Mucosa of gallbladder (tissue), 1 donor: ENCODE results near the gene ZNF493. TPM values are rescaled to one million over a fixed set of nuclear protein-coding genes. Genes with fewer than 3 reads are reported as not detected.
A peak's percentile ranks its signal among the peaks of the same experiment; 100 is the strongest.

Experiments used
- DNase-seq: peaks from one replicate; pipeline ENCODE4 v3.0.0-alpha.2; 2020; ENCODE audit warnings: low spot score
- total RNA-seq: library from RNA; stranded (reverse); gene quantifications from one replicate; pipeline ENCODE4 v1.2.1, GENCODE V29; 2021
- donor health status: DM: no; HTN: no; CAD: no.

Gene ZNF493
- total RNA-seq: 31.6 TPM

DNA sequence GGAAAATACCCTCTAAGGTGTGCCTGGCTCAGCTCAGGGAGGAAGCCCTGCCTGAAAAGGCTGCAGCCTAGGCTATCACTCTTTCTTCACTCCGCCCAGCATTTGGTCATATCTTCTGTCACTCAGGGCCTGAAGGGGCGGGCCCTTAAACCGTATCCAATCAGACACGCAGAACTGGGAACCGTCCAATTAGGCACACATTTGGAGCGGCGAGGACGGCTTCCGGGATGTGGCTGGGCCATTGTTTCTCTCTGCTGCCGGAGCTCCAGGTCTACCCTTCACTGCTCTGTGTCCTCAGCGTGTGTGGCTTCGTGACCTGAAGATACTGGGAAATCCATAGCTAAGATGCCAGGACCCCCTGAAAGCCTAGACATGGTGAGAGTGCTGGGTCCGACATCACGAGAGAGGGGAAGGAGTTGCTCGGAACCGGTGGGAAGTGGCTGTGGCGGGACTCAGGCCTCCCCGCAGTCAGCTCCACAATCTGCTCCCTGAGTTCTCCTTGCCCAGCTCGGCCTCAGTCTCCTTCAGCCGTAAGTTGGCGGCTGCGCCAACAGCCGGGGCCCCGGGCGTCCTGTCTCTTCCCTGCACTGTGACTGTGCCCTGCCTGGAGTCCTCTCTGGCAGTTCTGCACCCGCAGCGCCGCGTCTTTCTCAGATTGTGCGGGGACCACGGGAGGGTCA is at the start of gene ZNF493:
ZNF493 (plus strand) TSS at position 241 of the 680 bp plus-strand sequence; CDS start at position 346, 105 bp downstream.
- peak; percentile 97 for DNase-seq

DNA sequence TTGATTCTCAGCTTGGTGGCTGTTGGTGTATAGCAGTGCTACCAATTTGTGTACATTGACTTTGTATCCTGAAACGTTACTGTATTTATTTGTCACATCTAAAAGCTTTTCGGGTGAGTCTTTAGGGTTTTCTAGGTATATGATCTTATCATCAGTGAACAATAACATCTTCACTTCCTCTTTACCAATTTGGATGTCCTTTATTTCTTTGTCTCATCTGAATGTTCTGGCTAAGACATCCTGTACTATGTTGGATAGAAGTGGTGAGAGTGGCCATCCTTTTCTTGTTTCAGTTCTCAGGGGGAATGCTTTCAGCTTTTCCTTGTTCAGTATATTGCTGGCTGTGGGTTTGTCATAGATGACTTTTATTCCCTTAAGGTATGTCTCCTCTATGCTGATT is 44.1 kb upstream of the ZNF493 start:
- DNase-seq: no peak

DNA sequence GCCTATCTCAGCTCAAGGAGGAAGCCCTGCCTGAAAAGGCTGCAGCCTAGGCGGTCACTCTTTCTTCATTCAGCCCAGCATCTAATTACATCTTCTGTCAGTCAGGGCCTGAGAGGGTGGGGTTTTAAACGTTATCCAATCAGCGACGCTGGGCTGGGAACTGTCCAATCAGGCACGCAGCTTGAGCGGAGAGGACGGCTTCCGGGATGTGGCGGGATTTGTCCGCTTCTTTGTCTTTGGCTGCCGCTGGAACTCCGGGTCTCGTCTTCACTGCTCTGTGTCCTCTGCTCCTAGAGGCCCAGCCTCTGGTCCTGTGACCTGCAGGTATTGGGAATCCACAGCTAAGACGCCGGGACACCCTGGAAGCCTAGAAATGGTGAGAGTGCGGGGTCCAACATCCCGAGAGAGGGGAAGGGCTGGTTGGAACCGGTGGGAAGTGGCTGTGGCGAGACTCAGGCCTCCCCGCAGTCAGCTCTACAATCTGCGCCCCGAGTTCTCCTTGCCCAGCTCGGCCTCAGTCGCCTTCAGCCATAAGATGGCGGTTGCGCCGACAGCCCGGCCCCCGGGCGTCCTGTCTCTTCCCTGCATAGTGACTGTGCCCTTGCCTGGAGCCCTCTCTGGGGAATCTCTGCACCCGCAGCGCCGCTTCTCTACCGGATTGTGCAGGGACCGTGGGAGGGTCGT is 38.0 kb upstream of the ZNF493 start, which contains the start of gene ZNF738:
ZNF738 (plus strand) TSS at position 233 of the 684 bp plus-strand sequence; CDS start at position 374, 141 bp downstream.
- peak; percentile 95 for DNase-seq

DNA sequence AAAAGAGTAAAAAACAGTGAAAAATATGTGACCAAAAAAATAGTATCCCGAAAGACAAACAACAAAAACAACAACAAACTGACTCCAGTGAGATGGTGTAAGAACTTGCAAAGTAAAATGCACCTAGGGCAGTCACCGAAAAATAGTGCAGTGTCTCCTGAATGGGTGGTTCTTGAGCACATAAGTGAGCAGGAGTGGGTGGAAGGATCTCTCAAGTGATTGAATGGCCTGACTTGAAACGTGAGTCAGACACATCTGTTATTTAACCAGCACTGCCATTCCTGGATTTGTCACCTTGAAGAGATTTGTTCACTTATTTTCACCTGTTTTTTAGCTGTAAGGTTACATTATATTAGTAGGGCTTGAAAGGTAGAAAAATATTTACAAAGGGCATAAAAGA is 34.6 kb upstream of the ZNF493 start:
- no peak for DNase-seq

DNA sequence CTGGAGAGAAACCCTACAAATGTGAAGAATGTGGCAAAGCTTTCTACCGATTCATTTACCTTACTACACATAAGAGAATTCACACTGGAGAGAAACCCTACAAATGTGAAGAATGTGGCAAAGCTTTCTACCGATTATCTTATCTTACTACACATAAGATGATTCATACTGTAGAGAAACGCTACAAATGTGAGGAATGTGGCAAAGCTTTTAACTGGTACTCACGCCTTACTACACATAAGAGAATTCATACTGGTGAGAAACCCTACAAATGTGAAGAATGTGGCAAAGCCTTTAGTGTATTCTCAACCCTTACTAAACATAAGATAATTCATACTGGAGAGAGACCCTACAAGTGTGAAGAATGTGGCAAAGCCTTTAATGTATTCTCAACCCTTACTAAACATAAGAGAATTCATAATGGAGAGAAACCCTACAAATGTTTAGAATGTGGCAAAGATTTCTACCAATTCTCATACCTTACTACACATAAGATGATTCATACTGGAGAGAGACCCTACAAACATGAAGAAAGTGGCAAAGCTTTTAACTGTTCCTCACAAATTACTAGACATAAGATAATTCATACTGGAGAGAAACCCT is 12.9 kb upstream of the ZNF493 start:
- no peak for DNase-seq

DNA sequence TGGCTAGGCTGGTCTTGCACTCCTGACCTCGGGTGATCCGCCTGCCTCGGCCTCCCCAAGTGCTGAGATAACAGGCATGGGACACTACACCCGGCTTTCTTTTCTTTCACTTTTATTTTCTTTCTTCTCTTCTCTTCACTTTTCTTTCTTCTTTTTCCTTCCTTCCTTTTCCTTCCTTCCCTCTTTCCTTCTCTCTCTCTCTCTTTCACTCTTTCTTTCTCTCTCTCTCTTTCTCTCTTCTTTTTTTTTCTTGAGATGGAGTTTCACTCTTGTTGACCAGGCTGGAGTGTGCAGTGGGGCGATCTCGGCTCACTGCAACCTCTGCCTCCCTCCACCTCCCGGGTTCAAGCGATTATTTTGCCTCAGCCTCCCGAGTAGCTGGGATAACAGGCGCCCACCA is 812 bp upstream of the ZNF493 start:
- no peak for DNase-seq

DNA sequence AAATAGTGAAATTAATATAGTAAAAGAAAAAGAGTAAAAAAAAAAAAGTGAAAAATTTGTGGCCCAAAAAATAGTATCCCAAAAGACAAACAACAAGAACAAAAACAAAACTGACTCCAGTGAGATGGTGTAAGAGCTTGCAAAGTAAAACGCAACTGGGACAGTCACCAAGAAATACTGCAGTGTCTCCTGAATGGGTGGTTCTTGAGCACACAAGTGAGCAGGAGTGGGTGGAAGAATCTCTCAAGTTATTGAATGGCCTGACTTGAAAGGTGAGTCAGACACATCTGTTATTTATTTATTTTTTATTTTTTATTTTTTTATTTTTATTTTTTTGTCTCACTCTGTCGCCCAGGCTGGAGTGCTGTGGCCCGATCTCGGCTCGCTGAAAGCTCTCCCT is 1.9 kb downstream of the ZNF493 start:
- DNase-seq: no peak

DNA sequence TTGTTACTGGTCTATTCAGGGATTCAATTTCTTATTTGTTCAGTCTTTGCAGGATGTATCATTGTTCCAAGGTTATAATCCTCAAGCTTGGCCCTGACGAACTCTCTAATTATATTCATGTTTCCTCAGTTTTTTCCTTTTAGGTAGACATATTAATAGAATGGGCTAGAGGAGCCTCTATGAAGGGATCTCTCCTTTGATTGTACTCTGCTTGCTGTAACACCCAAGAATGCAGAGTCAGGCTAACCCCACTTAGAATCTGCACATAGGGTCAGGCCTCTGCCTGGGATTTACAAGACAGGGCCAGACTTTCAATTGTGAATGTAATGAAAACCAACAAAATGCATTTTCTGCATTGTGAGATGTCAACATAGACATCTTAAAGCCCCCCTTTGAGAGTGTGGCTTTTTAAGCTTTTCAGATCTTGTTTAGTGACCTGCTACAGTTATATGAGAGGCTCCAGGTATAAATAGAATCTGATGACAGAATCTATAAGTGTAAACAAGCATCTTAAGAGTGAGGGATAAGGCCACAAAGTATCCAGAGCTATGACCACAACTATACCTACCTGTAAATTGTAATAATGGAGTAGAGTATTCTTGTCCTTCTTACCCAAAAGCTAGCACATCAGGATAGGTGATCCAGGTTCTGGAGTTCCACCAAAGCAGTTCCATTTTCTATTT is 5.5 kb downstream of the ZNF493 start:
- DNase-seq: no peak

DNA sequence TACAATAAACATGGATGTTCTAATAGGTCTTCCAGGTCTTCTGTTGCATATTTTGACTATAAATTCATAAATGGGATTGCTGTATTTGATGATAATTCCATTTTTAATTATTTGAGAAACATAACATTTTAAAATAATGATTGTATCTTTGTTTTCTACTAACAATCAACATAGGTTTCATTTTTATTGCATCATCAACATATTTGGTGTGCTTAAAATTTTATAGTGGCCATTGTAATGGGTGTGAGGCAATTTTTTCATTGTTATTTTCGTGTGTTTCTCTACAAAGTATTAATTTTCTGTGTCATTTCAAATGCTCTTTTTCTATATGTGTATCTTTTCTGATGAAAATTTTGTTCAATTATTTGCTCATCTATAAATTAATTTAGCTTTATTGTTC is 13.2 kb downstream of the ZNF493 start:
- no peak for DNase-seq

DNA sequence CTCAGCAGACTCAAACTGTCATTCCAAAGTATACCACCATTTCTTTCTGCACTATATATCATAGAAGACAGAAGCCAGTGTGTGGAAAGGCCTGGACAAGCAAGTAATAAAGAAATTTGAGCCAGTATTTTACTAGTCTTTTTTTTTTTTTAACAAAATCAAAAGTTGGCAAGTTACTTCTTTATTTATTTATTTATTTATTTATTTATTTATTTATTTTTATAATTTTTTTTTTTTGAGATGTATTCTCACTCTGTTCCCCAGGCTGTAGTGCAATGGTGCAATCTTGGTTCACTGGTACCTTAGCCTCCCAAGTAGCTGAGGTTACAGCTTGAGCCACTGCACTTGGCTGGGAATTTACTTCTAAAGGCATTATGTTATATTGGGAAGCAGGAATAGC is 25.3 kb downstream of the ZNF493 start:
- no peak for DNase-seq

DNA sequence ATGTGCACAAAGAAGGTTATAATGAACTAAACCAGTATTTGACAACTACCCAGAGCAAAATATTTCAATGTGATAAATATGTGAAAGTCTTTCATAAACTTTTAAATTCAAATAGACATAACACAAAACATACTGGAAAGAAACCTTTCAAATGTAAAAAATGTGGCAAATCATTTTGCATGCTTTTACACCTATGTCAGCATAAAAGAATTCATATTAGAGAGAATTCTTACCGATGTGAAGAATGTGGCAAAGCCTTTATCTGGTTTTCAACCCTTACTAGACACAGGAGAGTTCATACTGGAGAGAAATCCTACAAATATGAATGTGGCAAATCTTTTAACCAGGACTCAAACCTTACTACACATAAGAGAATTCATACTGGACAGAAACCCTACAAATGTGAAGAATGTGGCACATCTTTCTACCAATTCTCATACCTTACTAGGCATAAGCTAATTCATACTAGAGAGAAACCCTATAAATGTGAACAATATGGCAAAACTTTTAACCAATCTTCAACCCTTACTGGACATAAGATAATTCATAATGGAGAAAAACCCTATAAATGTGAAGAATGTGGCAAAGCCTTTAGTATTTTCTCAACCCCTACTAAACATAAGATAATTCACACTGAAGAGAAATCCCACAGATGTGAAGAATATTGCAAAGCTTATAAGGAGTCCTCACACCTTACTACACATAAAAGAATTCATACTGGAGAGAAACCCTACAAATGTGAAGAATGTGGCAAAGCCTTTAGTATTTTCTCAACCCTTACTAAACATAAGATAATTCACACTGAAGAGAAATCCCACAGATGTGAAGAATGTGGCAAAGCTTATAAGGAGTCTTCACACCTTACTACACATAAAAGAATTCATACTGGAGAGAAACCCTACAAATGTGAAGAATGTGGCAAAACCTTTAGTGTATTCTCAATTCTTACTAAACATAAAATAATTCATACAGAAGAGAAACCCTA is 26.4 kb downstream of the ZNF493 start:
- no peak for DNase-seq

DNA sequence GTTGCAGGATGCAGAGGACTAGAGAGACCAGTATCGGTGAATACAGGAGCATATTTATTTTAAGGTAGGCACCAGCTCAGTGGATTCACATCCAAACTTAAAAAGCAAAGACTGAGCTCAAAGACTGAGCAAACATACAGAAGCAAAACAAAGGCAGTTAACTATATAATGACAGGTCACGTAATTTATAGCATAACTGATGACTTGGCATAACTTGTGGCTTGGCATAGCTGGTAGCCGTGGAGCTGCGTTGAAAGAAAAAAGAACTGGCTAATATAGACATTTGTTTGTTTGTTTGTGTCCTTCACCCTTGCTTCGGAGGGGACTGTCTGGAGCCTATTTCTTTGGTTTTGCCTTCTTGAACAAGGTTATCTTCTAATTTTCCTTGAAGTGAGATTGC is 33.7 kb downstream of the ZNF493 start:
- no peak for DNase-seq

DNA sequence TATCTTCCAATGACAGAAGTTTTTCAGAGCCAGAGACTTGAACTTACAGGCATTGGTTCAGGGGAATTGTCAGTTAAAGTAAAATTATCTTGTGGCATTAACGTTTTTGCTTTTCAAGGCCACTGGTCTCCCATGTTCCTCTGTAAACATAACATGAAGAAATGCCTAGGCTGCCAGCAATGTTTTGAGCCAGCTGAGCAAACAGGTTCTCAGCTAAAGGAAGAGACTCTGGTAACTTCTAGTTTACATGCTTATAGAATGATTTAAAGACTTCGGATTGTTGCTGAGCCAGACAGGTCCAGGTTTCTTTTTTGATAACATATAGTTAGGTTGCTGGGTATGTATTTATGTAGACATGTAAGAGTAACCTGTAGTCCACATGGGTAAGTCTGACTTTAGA is 35.7 kb downstream of the ZNF493 start:
- DNase-seq: no peak

DNA sequence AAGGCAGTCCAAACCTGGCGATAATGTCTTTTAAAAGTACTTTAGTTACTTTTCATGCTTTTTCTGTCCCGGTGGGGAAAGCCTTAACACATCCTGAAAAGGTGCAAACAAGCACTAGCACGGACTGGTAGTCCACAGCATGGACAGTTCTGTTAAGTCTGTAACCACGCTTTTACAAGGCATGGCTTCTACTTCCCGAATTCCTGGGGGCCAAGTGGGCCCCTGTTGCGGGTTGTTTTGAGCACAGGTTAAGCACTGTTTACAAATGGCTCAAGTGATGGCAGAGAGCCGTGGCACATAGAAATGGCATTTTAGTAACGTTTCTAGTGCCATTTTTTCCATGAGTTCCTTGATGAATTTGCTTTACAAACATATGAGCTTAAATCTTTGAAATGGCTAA is 37.6 kb downstream of the ZNF493 start:
- no peak for DNase-seq

DNA sequence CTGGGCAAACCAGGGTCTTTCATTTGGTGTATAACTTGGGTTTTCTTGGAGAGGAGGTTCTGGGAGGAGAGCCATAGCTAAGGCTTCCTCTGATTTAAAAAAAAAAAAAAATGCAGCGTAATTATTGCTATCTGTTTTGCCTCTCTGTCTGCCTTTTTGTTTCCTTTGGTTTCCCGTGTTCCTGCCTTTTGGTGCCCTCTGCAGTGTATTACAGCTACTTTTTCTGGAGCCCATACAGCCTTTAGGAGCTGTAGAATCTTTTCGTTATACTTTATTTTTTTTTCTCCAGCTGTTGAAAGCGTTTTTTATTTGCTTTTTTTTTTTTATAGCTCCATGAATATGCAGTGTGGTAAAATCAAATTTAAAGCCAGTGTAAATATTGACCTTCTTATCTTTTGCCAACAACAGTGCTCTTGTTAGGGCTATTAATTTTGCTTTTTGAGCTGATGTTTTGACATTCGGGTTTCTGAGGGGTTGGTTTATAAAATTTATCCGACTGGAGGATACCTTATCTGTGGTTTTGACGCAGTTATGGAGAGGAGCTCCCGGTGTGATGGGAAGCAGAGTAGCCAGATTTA is 38.1 kb downstream of the ZNF493 start:
- DNase-seq: no peak

DNA sequence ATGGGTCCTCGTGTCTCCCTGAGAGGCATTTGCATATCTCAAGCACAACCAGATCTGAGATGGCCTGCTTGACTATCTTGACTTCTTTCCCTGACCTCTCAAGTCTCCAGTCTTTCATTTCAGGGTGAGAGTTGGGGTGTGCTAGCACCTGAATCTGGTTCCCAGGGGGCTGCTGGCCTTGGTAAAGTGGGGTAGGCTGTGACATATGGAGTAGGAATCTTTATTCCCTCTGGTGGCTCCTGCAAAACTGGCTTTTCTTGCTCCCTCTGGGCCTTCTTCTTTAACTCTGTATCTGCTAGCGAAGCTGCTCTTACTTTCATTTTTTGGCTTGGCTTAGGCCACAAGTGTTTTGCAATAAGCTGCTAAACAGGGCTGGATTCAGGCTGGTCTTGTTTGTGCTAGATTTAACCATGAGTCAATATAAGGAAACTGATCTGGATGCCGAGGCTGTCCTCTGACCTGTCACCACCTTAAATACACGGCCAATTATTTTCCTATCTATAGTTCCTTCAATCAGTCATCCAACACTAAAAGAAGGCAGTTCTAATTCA is 42.3 kb downstream of the ZNF493 start:
- DNase-seq: peak; percentile 80

DNA sequence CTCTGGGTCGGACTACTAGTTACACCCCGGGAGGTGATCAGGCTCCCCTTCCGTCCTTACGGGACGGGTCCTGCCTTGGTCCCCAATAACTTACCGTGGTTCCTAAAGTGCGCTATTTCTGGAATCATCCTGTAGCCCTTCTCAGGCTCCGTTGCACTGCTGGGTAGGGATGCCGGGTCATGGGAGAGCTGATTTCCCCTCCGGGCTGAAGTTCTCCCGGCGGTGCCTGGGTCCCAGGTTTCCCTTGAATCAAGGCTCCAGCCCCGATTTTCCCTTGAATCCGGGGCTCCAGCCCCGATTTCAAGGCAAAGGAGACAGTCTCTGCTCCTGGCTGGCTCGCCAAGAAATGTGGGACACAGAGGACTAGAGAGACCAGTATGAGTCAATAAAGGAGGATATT is 43.4 kb downstream of the ZNF493 start:
- no peak for DNase-seq

DNA sequence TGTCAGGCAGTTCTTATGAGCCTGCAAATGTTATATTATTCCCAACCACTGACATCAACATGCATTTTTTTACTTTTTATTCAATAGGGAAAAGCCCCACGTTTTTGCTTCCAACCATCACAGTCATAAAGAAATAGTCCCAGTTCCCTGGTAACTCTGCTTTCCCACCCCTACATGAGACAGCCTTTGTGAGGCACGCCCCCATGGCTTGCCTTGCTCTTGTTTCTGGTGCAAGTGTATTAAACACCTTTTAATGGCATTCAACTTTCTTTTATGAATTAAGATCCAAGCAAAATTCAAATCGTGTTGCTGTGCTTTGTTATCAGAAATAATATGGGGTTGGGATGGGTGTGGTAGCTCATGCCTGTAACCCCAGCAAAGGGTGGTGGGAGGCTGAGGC is 54.3 kb downstream of the ZNF493 start:
- no peak for DNase-seq

DNA sequence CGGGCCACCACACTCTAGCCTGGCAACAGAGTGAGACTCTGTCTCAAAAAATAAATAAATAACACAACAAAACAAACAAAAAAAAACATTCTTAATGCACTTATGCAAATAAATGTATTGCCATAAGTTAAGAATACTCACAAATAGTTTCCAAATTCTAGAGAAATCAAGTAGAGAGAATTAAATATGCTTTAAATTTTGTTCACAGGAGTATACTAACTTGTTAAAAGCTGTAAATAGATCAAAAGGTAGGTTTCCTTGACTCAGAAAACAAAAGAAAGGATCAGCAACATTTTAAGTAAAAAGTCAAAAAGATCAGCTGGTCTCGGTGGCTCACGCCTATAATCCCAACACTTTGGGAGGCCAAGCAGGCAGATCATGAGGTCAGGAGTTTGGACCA is 58.0 kb downstream of the ZNF493 start:
- DNase-seq: no peak

DNA sequence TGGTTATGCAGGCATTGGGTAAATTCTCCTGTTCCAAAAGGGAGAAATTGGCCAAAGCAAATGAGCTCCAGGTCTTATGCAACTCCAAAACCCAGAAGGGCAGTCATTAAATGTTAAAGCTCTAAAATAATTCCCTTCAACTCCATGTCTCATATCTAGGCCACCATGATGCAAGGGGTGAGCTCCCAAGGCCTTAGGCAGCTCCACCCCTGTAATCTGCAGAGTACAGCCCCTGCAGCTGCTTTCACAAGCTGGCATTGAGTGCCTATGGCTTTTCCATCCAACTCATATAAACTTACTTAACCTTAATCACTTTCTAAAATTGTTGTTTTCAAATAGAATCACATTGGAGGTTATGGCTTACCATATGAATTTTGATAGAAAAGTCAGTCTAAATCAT is 63.8 kb downstream of the ZNF493 start:
- no peak for DNase-seq

DNA sequence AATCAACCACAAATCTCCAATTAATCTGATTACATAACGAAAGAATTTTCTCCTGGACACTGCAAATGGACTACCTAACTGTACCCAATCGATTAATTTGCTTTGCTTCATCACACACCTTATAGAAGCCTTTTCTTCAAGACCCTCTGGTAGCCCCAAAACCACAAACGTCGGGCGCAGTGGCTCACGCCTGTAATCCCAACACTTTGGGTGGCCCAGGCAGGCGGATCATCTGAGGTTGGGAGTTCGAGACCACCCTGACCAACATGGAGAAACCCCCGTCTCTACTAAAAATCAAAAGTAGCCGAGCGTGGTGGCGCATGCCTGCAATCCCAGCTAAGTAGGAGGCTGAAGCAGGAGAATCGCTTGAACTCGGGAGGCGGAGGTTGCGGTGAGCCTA is 65.6 kb downstream of the ZNF493 start:
- DNase-seq: no peak
